Liver (tissue), 9 donors: ENCODE results near the gene YLPM1. TPM values are rescaled to one million over a fixed set of nuclear protein-coding genes. Genes with fewer than 3 reads are reported as not detected.

Source experiments
- DNase-seq: peaks from one replicate; pipeline ENCODE4 v3.0.0-alpha.2; 2017; ENCODE audit warnings: low spot score
- H3K27ac ChIP-seq, 2 donors: one replicate each; pipeline ENCODE4 v1.7.0; 2013; ENCODE audit warnings: inconsistent platforms in 2 of 2, low read length in 2 of 2, control low read depth in 1 of 2, low read depth in 1 of 2, mild to moderate bottlenecking in 1 of 2
- H3K27me3 ChIP-seq, 4 donors: one replicate each; pipeline versions ENCODE4 v1.6.1 to v1.7.0; 2013; ENCODE audit warnings: low read length in 3 of 4, inconsistent platforms in 1 of 4, mild to moderate bottlenecking in 1 of 4, moderate library complexity in 1 of 4; ENCODE audit not compliant: control insufficient read depth in 4 of 4, insufficient read depth in 4 of 4
- H3K36me3 ChIP-seq, 4 donors: one replicate each; pipeline versions ENCODE4 v1.6.1 to v1.7.0; 2013; ENCODE audit warnings: low read length in 3 of 4, mild to moderate bottlenecking in 3 of 4, low read depth in 1 of 4, moderate library complexity in 1 of 4; ENCODE audit not compliant: control insufficient read depth in 4 of 4, insufficient read depth in 3 of 4
- H3K4me1 ChIP-seq, 4 donors: one replicate each; pipeline versions ENCODE4 v1.6.1 to v1.7.0; 2013; ENCODE audit warnings: low read length in 3 of 4, mild to moderate bottlenecking in 3 of 4, moderate library complexity in 1 of 4; ENCODE audit not compliant: control insufficient read depth in 4 of 4, insufficient read depth in 4 of 4
- H3K4me3 ChIP-seq, 3 donors: one replicate each; pipeline versions ENCODE4 v1.6.1 to v1.7.0; 2013; ENCODE audit warnings: low read length in 3 of 3, control low read depth in 1 of 3, low read depth in 1 of 3, mild to moderate bottlenecking in 1 of 3
- H3K9ac ChIP-seq, 2 donors: one replicate each; pipeline ENCODE4 v1.7.0; 2013; ENCODE audit warnings: low read length in 2 of 2, mild to moderate bottlenecking in 2 of 2, moderate library complexity in 2 of 2, control low read depth in 1 of 2, low read depth in 1 of 2
- H3K9me3 ChIP-seq, 4 donors: one replicate each; pipeline versions ENCODE4 v1.6.1 to v1.7.0; 2013; ENCODE audit warnings: low read length in 3 of 4; ENCODE audit not compliant: control insufficient read depth in 4 of 4
- ATF3 ChIP-seq: IDR thresholded peaks from 2 replicates; pipeline ENCODE4 v1.6.1; 2016; ENCODE audit warnings: antibody characterized with exemption
- CTCF ChIP-seq: fragments of 150-350 bp; IDR thresholded peaks from 2 replicates; pipeline ENCODE4 v1.5.1; 2017; ENCODE audit warnings: improper control_type of control experiment, low read depth, low read length; ENCODE audit not compliant: missing input control
- EGR1 ChIP-seq, 2 donors: IDR thresholded peaks; 2 replicates each; pipeline ENCODE4 v1.6.1; 2016 to 2018; ENCODE audit warnings: antibody characterized with exemption in 2 of 2, low read depth in 2 of 2
- FOXA1 ChIP-seq: IDR thresholded peaks from 2 replicates; pipeline ENCODE4 v1.6.1; 2016; ENCODE audit warnings: antibody characterized with exemption
- FOXA2 ChIP-seq: IDR thresholded peaks from 2 replicates; pipeline ENCODE4 v1.6.1; 2016; ENCODE audit warnings: antibody characterized with exemption
- GABPA ChIP-seq, 2 donors: IDR thresholded peaks in 1 of 2; conservative IDR thresholded peaks in 1 of 2; 2 replicates each; pipeline ENCODE4 v1.6.1; 2016; ENCODE audit warnings: antibody characterized with exemption in 2 of 2, mild to moderate bottlenecking in 1 of 2, moderate library complexity in 1 of 2
- HNF4A ChIP-seq, 2 donors: conservative IDR thresholded peaks; 2 replicates each; pipeline ENCODE4 v1.6.1; 2016; ENCODE audit warnings: antibody characterized with exemption in 2 of 2, mild to moderate bottlenecking in 2 of 2
- HNF4G ChIP-seq: IDR thresholded peaks from 2 replicates; pipeline ENCODE4 v1.6.1; 2016; ENCODE audit warnings: antibody characterized with exemption
- JUND ChIP-seq, 2 donors: IDR thresholded peaks; 2 replicates each; pipeline ENCODE4 v1.6.1; 2016; ENCODE audit warnings: antibody characterized with exemption in 2 of 2
- MAX ChIP-seq: IDR thresholded peaks from 2 replicates; pipeline ENCODE4 v1.6.1; 2016; ENCODE audit warnings: antibody characterized with exemption
- NR2F2 ChIP-seq: IDR thresholded peaks from 2 replicates; pipeline ENCODE4 v1.6.1; 2016; ENCODE audit warnings: antibody characterized with exemption
- REST ChIP-seq: IDR thresholded peaks from 2 replicates; pipeline ENCODE4 v1.6.1; 2016; ENCODE audit warnings: antibody characterized with exemption, mild to moderate bottlenecking
- RXRA ChIP-seq, 2 donors: IDR thresholded peaks; 2 replicates each; pipeline ENCODE4 v1.6.1; 2017 to 2018; ENCODE audit warnings: antibody characterized with exemption in 2 of 2, mild to moderate bottlenecking in 1 of 2
- SP1 ChIP-seq: IDR thresholded peaks from 2 replicates; pipeline ENCODE4 v1.6.1; 2018; ENCODE audit warnings: antibody characterized with exemption, mild to moderate bottlenecking
- TAF1 ChIP-seq: conservative IDR thresholded peaks from 2 replicates; pipeline ENCODE4 v1.6.1; 2016; ENCODE audit warnings: antibody characterized with exemption, mild to moderate bottlenecking
- YY1 ChIP-seq: IDR thresholded peaks from 2 replicates; pipeline ENCODE4 v1.6.1; 2016; ENCODE audit warnings: antibody characterized with exemption, mild to moderate bottlenecking
- ZBTB33 ChIP-seq: IDR thresholded peaks from 2 replicates; pipeline ENCODE4 v1.6.1; 2016; ENCODE audit warnings: antibody characterized with exemption
- WGBS: extraction: QIAGEN DNeasy Blood & Tissue Kit; methylation state at CpG from one replicate; pipeline ENCODE4 v1.1.7; 2013; 5-methylcytosine and 5-hydroxymethylcytosine counted together
- polyA plus RNA-seq, 2 donors: library from polyadenylated mRNA; stranded (reverse) in 1 of 2; unstranded in 1 of 2; fragments of 200-250 nt in 1 of 2; fragments of >200 nt in 1 of 2; fragmentation: Nextera tagmentation in 1 of 2; extraction: Ambion mirVana in 1 of 2; gene quantifications; one replicate each; pipeline versions ENCODE4 v1.2.1 to v1.2.3, GENCODE V29; 2013 to 2015
- total RNA-seq, 2 donors: library from RNA; depleted of rRNA; stranded (reverse); fragments of >200 nt; gene quantifications; one replicate each; pipeline ENCODE4 v1.2.3, GENCODE V29; 2014
- donor health status: healthy.
- donor health status: healthy.
- donor health status: healthy.
- donor health status: healthy.
- donor health status: healthy.

YLPM1 gene
- total and polyA plus RNA-seq, 4 donors, result 5.9 to 27.3 (median 13.2) TPM

- H3K27ac ChIP-seq, result no peak overlapping the region
- DNase-seq, result no peak
- no peaks in the 10 kb centered on the region for H3K9me3 ChIP-seq
- WGBS, result 95% methylated on average over 4 of the region's 4 CpGs
- no peaks in the 10 kb centered on the region for H3K27me3 ChIP-seq
- no peak overlapping the region for H3K4me3 ChIP-seq
- H3K36me3 ChIP-seq, result peaks cover 2 to 27% (median 19%) of the 10 kb centered on the region in 4 donors
- H3K4me1 ChIP-seq, result no peaks in the 10 kb centered on the region
- H3K9ac ChIP-seq, result no peak overlapping the region
- TF ChIP-seq SP1, result no peak
- no peak for TF ChIP-seq HNF4G
- no peak for TF ChIP-seq ZBTB33
- TF ChIP-seq GABPA (IDR thresholded peaks at IDR 0.05 in 1 of 2, conservative IDR thresholded peaks at IDR 0.05 in 1 of 2), result no peak
- TF ChIP-seq NR2F2, result no peak
- TF ChIP-seq FOXA2, result no peak
- no peak for TF ChIP-seq FOXA1
- TF ChIP-seq YY1, result no peak
Measured at GRCh38 chr14:74832849-74833248, 69.7 kb downstream of the YLPM1 start.

GRCh38 chr14:74834692-74835392, 71.7 kb downstream of the YLPM1 start:
- Histone ChIP-seq H3K36me3 (peaks cover 2 to 21% (median 11%) of the 10 kb centered on the region in 4 donors), H3K4me3 (no peak overlapping the region), H3K27me3 (no peaks in the 10 kb centered on the region), H3K4me1 (no peaks in the 10 kb centered on the region), H3K9me3 (no peaks in the 10 kb centered on the region), H3K27ac (no peak overlapping the region), H3K9ac (no peak overlapping the region)
- no peak for DNase-seq
- 80% methylated on average over 5 of the region's 5 CpGs for WGBS
- TF ChIP-seq MAX, result no peak
- no peak for TF ChIP-seq NR2F2
- TF ChIP-seq TAF1, result no peak
- TF ChIP-seq RXRA (IDR thresholded peaks at IDR 0.05), result no peak
- TF ChIP-seq GABPA (IDR thresholded peaks at IDR 0.05 in 1 of 2, conservative IDR thresholded peaks at IDR 0.05 in 1 of 2), result no peak
- no peak for TF ChIP-seq SP1
- TF ChIP-seq CTCF, result no peak
- TF ChIP-seq EGR1 (IDR thresholded peaks at IDR 0.05; ENCODE audit: low read depth in 2 of 2), result no peak
- TF ChIP-seq REST, result no peak
- no peak for TF ChIP-seq HNF4A (conservative IDR thresholded peaks at IDR 0.05)
- no peak for TF ChIP-seq FOXA1
- no peak for TF ChIP-seq JUND (IDR thresholded peaks at IDR 0.05)
- no peak for TF ChIP-seq ZBTB33
- TF ChIP-seq HNF4G, result no peak
- no peak for TF ChIP-seq ATF3
- no peak for TF ChIP-seq FOXA2
